ENCODE measurements around the gene MYNN.
"Not testable (repeated sequence)": the region's sequence is repeated elsewhere in the genome, so short reads cannot be mapped to it uniquely, and the experiment has no call there.

Gene MYNN

DNA sequence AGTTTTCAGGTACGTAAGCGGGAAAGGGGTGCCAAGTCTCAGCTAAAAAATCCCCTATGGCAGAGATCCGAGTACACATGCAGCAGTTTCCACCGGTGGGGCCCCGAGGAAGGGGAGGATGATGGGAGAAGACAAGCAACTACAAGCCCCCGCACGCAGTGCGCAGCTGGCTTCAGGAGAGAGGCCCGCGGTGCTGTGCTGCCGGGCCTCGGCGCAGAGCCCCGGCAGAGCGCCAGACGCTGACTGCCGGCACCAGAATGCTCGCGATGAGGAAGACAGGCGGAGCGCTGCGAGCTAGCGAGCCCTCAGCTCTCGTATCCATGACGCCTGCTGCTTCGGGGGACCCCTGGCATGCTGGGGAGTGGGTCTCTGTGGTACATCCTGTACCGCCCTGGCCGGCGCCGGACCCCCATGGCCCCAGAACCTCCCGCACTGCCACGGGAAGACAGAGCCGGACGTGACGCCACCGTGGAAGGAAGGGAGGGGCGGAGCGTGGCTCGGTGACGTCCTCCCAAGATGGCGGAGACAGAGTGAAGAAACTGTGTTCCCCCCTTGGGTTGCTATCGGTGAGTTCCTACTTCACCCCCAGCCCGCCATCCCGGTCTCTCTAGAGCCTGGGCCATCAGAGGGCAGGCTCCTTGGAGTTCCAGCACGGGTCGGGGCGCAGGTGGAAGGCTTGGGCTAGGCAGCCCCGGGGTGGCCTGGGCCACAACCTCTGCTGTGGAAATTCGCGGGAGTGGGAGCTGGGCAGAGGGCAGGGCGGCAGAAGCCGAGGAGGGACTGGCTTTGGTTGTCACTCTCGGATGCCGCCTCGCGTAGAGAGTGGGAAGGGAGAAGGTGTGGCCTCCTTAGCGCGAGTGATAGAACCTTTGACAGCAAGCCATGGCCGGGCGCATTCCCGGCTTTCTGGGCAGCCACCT lies at the start of gene MYNN:
Gene MYNN, plus strand, starts transcription at position 500 of the 920 bp plus-strand sequence. CDS start 900 bp downstream, outside the sequence.
- peak; percentile 94 for DNase-seq (ENCODE audit: low spot score)

DNA sequence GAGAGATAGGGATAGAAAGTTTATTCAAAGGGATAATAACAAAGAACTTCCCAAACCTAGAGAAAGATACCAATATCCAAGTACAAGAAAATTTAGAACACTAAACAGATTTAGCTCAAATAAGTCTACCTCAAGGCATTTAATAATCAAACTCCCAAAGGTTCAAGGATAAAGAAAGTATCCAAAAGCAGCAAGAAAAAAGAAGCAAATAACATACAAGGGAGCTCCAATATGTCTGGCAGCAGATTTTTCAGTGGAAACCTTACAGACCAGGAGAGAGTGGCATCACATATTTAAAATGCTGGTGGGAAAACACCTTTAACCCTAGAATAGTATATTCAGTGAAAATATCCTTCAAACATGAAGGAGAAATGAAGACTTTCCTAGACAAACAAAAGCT lies 41.3 kb upstream of the MYNN start:
- not testable (repeated sequence) for DNase-seq (ENCODE audit: low spot score)

DNA sequence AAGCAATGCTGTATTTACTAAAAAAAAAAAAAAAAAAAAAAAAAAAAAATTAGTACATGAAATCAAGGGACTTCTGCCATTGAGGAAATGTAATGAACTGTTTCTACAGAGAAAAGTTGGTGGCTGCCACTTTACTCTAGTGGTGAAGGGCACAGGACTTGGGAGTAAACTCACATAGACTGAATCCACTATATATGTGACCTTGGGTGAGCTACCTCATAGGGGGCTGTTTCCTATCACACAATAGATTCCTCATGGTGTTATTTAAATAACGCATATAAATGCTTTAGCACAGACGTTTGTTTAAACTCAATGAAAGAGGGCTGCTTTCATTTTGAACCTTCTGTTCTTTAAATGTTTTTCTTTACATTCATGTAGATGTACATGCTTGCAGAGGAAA lies 34.1 kb upstream of the MYNN start:
- DNase-seq (ENCODE audit: low spot score) = no peak

DNA sequence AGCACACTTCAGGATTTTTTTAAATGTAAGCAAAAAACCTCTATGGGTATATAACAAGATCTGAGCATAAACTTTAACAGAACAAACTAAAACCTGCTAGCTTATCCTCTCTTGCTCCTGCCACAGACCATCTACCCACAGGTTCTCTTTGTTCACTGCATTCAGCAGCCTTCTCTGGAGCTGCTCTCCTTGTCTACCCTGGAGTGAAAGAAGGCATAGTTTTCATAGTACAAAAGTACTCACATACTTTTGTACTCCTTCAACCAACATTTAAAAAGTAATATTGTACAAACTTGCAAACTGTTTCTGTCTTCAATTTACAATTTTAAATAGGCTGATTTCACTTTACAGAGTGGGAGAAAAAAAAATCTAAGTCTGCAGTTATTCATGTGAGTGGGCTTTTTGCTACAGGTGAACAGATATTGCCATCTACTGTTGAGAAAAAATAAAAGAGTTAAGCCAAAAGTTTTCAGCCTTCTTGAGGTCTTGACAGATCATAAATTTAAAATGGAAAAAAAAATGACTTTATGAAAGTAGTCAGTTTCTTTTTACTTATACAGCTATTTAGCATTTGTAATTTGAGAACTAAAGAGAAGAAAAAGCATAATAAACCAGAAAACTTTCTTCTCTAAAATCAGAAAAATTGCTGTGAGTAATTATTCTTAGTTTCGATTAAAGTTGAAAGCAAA lies 28.7 kb upstream of the MYNN start:
- no peak for DNase-seq (ENCODE audit: low spot score)

DNA sequence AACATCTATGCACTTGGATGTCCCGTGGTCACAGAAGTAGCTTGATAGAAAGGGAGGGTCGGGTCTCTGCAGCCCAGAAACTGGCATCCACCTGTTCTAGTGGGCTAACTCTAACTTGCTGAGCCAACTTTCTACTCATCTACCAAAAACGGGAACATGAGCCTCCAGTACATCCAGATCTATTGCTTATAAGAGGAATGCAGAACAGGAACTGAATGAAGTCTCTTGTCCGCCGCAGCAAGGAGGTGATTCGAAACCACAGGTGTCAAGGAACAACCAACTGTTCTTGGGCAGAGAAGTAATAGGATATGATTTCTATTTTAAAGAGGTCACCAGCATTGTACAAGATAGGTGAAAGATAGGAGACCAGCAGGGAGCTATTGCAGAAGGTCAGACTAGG lies 26.3 kb upstream of the MYNN start:
- DNase-seq (ENCODE audit: low spot score) = no peak

DNA sequence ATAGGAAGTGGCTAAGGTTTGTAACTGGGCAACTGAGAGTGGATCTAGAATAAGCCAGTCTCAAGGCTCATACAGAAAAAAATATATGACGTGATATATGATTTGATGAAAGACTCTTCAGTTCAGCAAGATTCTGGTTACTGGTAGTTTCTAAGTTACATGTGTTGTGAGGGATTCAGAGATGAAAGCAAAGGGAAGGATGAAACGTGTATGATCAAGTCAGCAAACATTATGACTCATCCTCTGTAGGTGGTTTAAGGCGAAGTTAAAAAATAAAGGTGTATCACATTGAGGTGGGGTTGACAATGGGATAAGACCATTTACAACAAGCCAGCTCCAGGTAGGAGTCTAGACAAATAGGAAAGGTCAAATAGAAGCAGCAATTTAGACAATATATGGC lies 24.5 kb upstream of the MYNN start:
- no peak for DNase-seq (ENCODE audit: low spot score)

DNA sequence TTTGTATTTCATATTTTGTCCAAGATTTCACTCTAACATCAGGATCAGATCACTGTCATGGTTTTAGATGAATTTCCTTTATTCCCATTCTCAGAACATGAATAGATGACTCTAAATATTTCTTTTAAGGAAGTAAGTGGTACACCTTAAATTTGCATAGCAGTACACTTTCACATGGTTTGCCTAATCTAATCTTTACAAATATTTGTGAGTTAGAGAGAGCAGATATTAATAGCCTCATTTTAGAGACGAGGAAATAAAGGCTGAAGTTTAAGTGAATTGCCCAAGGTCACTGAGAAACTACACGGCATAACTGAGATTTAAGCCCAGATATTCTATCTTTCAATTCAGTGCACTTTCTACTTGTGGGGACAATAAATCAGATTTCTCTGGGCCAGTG lies 22.5 kb upstream of the MYNN start:
- no peak for DNase-seq (ENCODE audit: low spot score)

DNA sequence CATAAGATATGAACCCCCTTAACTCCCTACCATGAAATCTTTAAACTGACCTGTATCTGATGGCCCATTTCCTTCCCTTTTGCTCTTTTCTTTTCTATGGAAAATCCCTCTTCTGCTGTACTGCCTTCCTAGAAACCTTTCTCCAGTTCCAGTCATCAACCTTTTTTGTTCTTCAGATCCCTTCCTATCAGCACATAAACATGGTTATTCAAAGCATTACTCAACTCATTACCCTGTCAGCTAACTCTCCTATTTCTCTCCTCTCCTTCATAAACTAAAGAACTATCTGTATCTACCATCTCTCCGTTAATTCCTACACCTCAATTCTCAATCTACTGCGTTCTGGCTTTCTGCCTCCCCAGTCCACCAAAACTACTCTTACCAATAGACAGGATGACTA lies 21.3 kb upstream of the MYNN start:
- no peak for DNase-seq (ENCODE audit: low spot score)

DNA sequence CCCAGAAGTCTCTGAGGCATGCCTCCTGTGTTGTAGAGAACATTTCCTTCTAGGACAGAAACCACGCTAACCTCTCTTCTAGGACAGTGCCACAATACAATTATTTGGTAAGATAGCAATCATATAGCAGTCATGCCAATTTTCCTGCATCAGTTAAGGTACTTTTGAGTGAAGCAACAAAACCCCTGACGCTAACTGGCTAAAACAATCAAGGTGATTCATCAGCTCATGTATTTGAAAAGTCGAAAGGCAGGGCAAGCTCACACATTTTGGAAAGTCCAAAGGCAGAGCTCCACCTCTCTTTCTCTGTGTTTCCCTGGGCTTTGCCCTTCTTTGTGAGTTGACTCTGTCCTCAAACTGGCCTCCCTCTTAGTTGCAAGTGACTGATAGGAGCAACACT lies 18.5 kb upstream of the MYNN start:
- no peak for DNase-seq (ENCODE audit: low spot score)

DNA sequence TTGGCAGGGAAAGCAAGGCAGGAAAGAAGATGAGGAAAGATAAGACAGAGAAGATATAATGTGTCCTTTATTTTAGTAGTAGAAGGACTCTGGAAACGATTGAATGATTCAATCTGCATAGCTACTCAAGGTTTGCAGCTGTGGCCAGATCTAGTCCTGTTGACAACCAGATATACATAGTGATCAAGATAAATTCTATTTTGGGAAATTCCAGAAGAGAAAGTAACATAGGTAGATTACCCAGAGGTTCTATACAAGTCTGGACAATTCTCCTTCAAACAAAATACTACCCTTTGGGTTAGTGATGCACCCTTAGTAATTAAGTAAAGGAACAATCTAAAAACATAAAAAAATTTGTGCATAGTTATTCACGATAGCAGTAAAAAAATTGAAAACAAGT lies 17.7 kb upstream of the MYNN start:
- DNase-seq (ENCODE audit: low spot score) = no peak

DNA sequence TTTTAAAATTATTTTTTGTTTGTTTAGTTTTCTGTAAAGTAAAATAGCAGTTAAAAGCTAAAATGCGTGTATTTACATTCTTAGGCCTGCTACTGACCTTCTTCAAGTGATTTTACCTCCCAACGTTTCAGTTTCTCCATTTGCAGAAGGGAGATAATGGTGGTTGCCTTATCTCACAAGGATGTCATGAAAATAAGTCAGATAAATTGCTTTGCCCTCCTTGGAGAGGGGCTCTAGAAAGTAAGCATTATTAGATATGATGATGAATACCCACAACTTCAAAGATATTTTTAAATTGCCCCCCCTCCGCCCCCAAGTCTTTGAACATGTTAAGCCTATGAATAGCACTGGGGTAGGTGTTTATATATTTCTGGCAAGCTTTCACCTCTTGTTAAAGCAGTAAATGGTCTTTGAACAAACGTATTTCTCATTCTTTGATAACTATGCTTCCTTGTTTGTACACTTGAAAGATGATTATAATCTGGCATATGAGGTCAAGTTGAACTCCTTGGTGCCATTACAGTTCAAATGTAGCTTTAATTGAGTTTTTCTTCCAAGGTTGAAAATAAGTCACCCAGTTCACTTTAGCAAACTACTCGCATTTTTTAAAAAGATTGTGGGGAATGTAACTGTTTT lies 14.7 kb upstream of the MYNN start:
- no peak for DNase-seq (ENCODE audit: low spot score)

DNA sequence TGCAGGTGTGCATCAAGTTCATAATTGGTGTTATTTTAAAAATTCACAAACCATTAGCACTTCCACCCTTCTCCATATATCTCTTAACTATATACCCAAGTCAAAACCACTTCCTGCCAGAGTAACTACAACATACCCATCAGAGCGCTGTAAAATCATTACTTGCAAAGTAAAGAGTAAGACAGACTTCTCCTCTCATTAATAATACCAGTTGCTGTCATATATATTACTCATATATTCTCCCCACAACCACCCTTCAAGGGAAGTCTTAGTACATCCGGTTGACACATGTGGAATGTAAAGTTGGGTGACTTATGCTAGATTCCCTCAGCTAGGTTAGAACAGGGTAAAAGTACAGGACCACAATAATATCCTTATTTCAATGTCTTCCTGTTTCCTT lies 13.9 kb upstream of the MYNN start:
- DNase-seq (ENCODE audit: low spot score) = no peak

DNA sequence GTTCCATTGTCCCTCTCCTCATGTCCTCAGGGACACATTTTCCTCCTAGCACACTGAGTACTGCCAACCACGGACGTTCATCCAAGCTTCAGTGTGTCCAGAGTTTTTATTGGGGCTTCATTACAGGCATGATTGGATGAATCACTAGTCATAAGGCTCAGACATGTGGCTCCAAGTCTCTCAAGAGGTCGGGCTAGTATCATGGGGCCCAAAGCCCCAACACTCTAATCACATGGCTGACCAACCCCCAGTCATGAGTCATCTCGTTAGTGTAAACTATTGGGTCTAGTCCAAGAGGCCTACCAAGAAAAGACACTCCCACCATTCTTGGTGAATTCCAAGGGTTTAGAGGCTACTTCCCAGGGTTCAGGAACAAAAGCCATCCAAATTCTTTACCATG lies 12.7 kb upstream of the MYNN start:
- DNase-seq (ENCODE audit: low spot score) = no peak

DNA sequence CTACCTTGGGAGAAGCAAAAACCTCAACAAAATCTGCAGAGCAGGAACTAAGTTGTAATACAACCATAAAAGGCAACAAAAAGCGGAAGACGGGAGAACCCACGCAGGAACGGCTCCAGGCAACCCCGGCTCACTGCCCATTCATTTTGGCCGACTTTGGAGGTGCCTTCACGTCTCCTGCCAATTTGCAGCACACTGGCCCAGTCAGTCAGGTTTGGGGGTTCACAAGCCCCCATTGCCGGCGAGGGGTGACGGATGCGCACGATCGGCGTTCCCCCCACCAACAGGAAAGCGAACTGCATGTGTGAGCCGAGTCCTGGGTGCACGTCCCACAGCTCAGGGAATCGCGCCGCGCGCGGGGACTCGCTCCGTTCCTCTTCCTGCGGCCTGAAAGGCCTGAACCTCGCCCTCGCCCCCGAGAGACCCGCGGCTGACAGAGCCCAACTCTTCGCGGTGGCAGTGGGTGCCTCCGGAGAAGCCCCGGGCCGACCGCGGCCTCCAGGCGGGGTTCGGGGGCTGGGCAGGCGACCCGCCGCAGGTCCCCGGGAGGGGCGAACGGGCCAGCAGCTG lies 8.8 kb upstream of the MYNN start:
- peak; percentile 59 for DNase-seq (ENCODE audit: low spot score)

DNA sequence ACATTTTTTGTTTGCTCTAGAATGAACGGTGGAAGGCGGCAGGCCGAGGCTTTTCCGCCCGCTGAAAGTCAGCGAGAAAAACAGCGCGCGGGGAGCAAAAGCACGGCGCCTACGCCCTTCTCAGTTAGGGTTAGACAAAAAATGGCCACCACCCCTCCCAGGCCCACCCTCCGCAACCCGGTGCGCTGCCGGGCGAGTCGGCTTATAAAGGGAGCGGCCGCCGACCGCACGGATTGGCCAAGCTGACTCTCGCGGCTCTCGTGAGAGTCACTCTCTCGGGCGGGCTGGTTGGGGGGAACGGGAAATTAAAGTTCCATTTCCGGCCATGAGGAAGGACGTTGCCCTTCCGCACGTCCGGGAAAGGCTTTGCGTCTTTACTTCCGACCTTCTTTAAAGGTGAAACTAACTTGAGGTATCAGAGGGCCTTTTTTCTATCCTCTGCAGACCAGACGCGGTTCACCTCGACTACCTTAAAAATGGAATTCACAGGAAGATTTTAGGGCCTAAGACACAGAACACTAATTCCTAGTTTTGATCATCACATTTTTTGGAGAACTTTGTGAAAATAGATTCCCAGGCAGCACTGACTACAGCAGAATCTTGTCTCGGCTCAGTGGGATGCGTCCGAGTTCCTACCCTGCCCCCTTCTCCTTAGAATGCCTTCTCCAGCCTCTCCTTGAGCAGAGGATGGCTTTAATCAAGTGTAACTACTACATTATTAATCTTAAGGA lies 8.1 kb upstream of the MYNN start, which contains the start of gene TERC:
Gene TERC, minus strand, starts transcription at position 179 of the 731 bp plus-strand sequence.
- DNase-seq (ENCODE audit: low spot score) = peak; percentile 87

DNA sequence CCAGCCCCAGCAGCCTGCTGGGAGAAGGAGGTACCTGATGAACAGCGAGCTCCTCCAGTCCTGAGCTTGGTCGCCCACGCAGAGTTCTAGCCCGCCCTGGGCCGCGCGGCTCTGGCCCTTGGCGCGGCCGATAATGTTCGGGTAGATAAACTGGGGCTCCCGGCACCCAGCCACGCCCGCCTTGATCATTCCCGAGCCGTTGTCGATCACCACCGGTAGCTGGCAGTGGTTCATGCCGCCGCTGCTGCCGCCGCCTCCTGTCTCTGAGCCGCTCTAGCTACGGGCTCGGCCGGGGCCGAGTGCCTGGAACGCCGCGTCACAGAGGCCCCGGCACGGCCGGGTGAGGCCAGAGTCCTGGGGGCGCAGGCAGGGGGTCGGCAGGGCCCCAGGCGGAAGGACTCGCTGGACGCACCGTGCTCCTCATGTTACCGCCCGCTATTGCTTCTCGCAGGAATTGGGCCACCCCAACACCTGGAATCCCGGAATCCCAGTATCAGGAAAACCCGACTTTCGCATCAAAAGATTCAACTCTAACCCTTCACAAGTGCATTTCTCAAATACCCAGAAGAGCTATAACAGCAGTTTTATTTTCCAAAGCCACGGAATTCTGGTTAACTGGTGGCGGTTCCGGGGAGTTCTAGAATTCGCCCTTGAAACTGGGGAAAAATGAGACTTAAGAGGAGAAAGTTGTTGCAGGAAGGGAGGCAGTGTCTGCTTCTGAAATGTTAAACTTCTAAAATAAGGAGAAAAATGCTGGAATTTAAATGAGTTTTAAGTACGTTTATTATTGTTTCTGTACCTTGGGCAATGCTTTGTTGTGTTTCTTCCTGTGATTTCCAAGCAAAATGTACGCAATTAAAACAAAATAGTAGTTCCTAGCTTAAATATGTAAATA lies 3.7 kb upstream of the MYNN start, which contains the start of gene ACTRT3:
Gene ACTRT3, minus strand, starts transcription at position 275 of the 895 bp plus-strand sequence. Its CDS starts 41 bp downstream, at position 234.
- DNase-seq (ENCODE audit: low spot score) = peak; percentile 72

DNA sequence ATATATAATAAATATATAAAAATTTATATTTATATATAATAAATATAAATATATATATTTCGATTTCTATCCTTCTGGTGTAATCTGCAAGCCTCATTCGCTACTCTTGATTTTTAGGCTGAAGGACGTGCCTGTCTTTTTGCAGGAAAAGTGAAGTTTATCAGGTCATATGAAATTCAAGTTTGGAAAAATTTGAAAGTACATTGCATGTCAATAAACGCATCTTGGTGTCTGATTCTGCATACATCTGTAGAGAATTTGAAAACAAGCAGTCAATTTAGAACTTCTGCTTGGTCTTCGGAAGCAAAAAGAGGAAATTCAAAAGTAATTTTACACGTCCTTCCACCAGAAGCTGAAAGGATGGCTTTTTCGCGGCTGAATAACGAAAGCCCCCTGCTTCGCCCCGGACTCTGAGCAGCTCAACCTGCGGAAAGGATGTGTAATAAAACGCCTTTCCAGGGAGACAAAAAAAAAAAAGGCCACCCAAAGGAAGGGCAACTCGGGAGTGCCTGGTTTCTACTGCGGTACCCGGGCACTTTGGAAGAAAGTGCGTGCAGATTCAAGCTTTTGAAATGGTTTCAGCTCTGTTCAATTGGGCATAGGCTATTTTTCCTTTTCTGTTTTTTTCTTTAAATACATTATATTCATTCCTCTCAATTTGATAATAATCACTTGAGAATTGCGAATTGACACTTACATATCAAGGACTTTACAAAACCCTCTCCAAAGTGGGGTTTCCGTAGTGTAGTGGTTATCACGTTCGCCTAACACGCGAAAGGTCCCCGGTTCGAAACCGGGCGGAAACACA lies 1.5 kb upstream of the MYNN start:
- DNase-seq (ENCODE audit: low spot score) = peak; percentile 93

DNA sequence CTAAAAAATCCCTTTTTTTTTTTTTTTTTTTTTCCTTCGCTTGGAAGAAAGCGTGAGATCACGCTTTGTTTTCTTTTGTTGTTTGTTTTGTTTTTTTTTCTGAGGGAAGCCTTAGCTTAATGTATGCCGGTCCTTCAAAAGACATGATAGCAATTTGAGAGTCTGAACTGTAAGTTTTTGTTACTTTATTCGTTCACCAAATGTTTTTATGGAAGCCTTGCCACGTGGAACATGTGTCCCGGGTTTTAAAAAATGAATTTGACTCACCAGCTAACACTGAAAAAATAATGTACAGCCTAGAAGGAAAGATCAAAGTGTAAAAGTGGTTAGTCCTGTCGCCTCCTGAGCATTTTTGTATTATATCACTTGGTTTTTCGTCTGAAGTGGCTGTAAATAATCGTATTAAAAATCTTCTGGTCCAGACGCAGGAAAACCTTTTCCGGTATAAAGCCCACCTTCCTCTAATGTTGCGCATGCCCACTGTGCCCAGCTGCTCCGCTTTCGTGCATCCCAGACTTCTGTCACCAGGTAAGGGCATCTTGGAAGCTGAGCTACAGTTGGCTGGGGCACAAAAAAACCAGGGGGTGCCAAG lies 795 bp upstream of the MYNN start:
- DNase-seq (ENCODE audit: low spot score) = peak; percentile 81

DNA sequence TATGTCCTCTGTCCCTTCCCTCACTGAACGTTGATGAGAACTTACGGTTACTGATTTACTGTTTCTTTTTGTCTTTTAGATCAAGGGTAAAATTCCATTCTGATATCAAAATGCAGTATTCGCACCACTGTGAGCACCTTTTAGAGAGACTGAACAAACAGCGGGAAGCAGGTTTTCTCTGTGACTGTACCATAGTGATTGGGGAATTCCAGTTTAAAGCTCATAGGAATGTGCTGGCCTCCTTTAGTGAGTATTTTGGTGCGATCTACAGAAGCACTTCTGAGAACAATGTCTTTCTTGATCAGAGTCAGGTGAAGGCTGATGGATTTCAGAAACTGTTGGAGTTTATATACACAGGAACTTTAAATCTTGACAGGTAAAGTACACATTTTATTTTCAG lies 990 bp downstream of the MYNN start:
- no peak for DNase-seq (ENCODE audit: low spot score)
